ENCODE results near the gene TXNRD1.

The TXNRD1 gene

GRCh38 chr12:104303538-104304151 lies 88.1 kb downstream of the TXNRD1 start, which contains the start of gene EID3:
EID3 (plus strand) TSS chr12:104303739; CDS start chr12:104303935, 196 bp downstream.
- Histone ChIP-seq H3K36me3 (ENCODE audit: control insufficient read depth, insufficient read depth, low read length) (peaks cover 11% of the 10 kb centered on the region), H3K4me3 (ENCODE audit: insufficient read depth, low read depth, low read length) (no peak within 1 kb of the TSS), H3K4me1 (ENCODE audit: control insufficient read depth, insufficient read depth, low read length) (no peaks in the 10 kb centered on the region), H3K27ac (ENCODE audit: insufficient read depth, low read depth, low read length, poor library complexity, severe bottlenecking) (no peak within 1 kb of the TSS), H3K27me3 (ENCODE audit: control insufficient read depth, insufficient read depth, low read length, poor library complexity, severe bottlenecking) (no peaks in the 10 kb centered on the region), H3K9me3 (ENCODE audit: control insufficient read depth, low read length) (no peaks in the 10 kb centered on the region)
- WGBS, 2 experiments = 88 to 90% methylated on average over 63 of the region's 63 CpGs

DNA sequence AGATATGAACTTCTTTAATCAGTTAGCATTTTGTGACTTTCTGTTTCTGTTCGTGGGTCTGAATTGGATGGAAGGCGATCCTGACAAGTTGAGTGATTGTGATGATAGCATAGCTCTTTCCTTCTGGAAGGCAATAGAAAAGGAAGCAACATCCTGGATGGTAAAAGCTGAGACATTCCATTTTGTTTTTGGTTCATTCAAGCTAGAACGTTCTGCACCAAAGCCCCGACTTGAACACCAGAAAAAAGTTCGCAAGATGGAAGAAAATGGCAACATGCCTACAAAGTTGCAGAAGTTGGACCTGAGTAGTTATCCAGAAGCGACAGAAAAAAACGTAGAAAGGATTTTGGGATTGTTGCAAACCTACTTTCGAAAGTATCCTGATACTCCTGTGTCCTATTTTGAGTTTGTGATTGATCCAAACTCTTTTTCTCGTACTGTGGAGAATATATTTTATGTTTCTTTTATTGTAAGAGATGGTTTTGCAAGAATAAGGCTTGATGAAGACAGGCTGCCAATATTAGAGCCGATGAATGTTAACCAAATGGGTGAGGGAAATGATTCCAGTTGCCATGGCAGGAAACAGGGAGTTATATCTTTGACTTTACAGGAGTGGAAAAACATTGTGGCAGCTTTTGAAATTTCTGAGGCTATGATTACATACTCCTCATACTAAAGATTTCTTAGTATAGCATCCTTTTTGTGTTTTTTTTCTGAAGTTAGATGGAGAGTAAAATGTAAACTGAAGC lies 88.9 kb downstream of the TXNRD1 start:
- WGBS, 2 experiments = 95 to 96% methylated on average over 10 of the region's 10 CpGs
- Histone ChIP-seq H3K27ac (ENCODE audit: insufficient read depth, low read depth, low read length, poor library complexity, severe bottlenecking) (no peak overlapping the region), H3K4me1 (ENCODE audit: control insufficient read depth, insufficient read depth, low read length) (no peaks in the 10 kb centered on the region), H3K4me3 (ENCODE audit: insufficient read depth, low read depth, low read length) (no peak overlapping the region), H3K9me3 (ENCODE audit: control insufficient read depth, low read length) (no peaks in the 10 kb centered on the region), H3K27me3 (ENCODE audit: control insufficient read depth, insufficient read depth, low read length, poor library complexity, severe bottlenecking) (no peaks in the 10 kb centered on the region), H3K36me3 (ENCODE audit: control insufficient read depth, insufficient read depth, low read length) (peaks cover 11% of the 10 kb centered on the region)

- no peaks in the 10 kb centered on the region for H3K27me3 ChIP-seq (ENCODE audit: control insufficient read depth, insufficient read depth, low read length, poor library complexity, severe bottlenecking)
- no peak overlapping the region for H3K27ac ChIP-seq (ENCODE audit: insufficient read depth, low read depth, low read length, poor library complexity, severe bottlenecking)
- no peaks in the 10 kb centered on the region for H3K4me1 ChIP-seq (ENCODE audit: control insufficient read depth, insufficient read depth, low read length)
- peaks cover 11% of the 10 kb centered on the region for H3K36me3 ChIP-seq (ENCODE audit: control insufficient read depth, insufficient read depth, low read length)
- H3K9me3 ChIP-seq (ENCODE audit: control insufficient read depth, low read length) = no peaks in the 10 kb centered on the region
- no peak overlapping the region for H3K4me3 ChIP-seq (ENCODE audit: insufficient read depth, low read depth, low read length)
- WGBS, 2 experiments = 85 to 94% methylated on average over 2 of the region's 2 CpGs
Measured at GRCh38 chr12:104305349-104305748, 89.8 kb downstream of the TXNRD1 start.

DNA sequence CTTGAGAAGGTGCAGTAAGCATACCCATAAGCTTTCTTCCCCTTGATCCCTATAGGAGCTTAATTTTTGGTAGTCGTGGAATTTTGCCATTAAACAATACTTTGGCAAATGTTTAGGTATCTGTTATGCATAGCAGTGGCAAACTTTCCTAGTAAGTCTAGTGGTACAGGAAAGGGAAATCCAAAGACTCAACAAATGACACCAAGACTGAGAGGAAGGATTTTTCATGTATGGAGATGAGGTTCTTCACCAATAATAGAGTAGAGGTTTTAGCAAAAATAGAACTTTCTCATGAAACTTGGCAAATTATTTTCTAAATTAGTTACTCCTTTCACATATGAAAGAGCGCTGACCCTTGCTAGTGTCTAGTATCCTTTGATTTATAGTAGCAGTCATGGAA lies 90.8 kb downstream of the TXNRD1 start:
- no peaks in the 10 kb centered on the region for H3K27me3 ChIP-seq (ENCODE audit: control insufficient read depth, insufficient read depth, low read length, poor library complexity, severe bottlenecking)
- WGBS, 2 experiments = 94 to 100% methylated on average over 2 of the region's 2 CpGs
- no peaks in the 10 kb centered on the region for H3K4me1 ChIP-seq (ENCODE audit: control insufficient read depth, insufficient read depth, low read length)
- H3K36me3 ChIP-seq (ENCODE audit: control insufficient read depth, insufficient read depth, low read length) = peaks cover 13% of the 10 kb centered on the region
- no peaks in the 10 kb centered on the region for H3K9me3 ChIP-seq (ENCODE audit: control insufficient read depth, low read length)
- H3K4me3 ChIP-seq (ENCODE audit: insufficient read depth, low read depth, low read length) = no peak overlapping the region
- H3K27ac ChIP-seq (ENCODE audit: insufficient read depth, low read depth, low read length, poor library complexity, severe bottlenecking) = no peak overlapping the region

DNA sequence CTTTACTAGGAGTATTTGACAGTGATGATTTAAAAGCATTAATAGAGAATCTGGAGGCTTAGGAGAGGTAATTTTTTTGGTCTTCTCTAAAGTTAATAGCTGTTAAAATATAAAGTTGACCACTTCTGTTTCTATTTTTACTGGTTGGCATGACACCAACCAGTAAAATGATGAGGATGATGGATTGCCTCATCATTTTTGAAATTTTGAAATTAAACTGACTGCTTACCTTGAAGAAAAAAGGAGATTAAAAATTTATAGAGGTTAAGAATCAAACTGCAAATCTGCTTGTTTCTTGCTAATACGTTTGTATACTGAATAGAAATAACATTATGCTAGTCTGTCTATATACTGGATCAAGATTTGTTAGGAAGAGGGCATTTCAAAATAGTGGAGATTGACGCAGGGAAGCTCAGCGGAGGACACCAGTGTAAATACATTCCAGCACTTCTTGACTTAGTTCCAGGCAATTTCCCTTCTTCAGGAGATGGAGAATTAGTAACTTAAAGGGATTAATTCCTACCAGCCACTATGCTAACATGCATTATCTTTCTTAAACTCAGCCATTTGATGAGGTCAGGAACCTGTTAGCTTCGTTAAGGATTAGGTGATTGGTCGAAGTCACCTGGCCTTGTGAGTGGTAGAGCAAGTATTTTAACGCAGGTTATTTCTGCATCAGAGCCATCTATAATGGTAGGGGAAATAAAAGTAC lies 91.5 kb downstream of the TXNRD1 start:
- 92 to 93% methylated on average over 6 of the region's 6 CpGs for WGBS, 2 experiments
- H3K4me1 ChIP-seq (ENCODE audit: control insufficient read depth, insufficient read depth, low read length) = no peaks in the 10 kb centered on the region
- H3K4me3 ChIP-seq (ENCODE audit: insufficient read depth, low read depth, low read length) = no peak overlapping the region
- no peaks in the 10 kb centered on the region for H3K27me3 ChIP-seq (ENCODE audit: control insufficient read depth, insufficient read depth, low read length, poor library complexity, severe bottlenecking)
- peaks cover 19% of the 10 kb centered on the region for H3K36me3 ChIP-seq (ENCODE audit: control insufficient read depth, insufficient read depth, low read length)
- no peak overlapping the region for H3K27ac ChIP-seq (ENCODE audit: insufficient read depth, low read depth, low read length, poor library complexity, severe bottlenecking)
- no peaks in the 10 kb centered on the region for H3K9me3 ChIP-seq (ENCODE audit: control insufficient read depth, low read length)

- H3K27ac ChIP-seq (ENCODE audit: insufficient read depth, low read depth, low read length, poor library complexity, severe bottlenecking) = no peak overlapping the region
- no peaks in the 10 kb centered on the region for H3K27me3 ChIP-seq (ENCODE audit: control insufficient read depth, insufficient read depth, low read length, poor library complexity, severe bottlenecking)
- no peaks in the 10 kb centered on the region for H3K9me3 ChIP-seq (ENCODE audit: control insufficient read depth, low read length)
- H3K4me1 ChIP-seq (ENCODE audit: control insufficient read depth, insufficient read depth, low read length) = no peaks in the 10 kb centered on the region
- H3K36me3 ChIP-seq (ENCODE audit: control insufficient read depth, insufficient read depth, low read length) = peaks cover 24% of the 10 kb centered on the region
- no peak overlapping the region for H3K4me3 ChIP-seq (ENCODE audit: insufficient read depth, low read depth, low read length)
Measured at GRCh38 chr12:104307655-104308000, 92.0 kb downstream of the TXNRD1 start.

DNA sequence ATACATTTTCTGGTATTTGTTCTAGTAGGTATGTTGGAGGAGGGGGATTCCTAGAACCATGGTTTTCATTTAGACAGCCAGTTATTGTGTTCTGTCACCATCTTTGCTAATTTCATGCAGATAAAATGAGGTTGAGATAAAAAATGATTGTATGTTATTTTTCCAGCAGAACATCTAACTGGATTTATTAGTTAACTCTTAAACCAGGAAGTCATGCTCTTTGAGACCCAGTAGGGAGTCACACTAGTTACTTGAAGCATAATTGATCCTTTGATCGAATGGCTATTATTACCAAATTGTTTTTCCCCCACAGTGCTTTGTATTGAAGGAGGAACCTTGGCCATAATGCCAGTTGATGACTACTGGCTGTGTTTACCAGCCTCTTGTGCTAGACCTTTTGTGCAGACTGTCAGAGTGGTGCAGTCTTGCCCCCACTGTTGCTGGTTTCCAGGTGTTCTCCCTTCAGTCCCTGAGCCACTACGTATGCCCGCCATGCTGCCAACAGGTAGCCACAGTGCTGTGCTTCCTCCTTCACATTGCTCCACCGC lies 93.9 kb downstream of the TXNRD1 start:
- H3K9me3 ChIP-seq (ENCODE audit: control insufficient read depth, low read length) = no peaks in the 10 kb centered on the region
- H3K27ac ChIP-seq (ENCODE audit: insufficient read depth, low read depth, low read length, poor library complexity, severe bottlenecking) = no peak overlapping the region
- H3K36me3 ChIP-seq (ENCODE audit: control insufficient read depth, insufficient read depth, low read length) = peaks cover 33% of the 10 kb centered on the region
- no peaks in the 10 kb centered on the region for H3K27me3 ChIP-seq (ENCODE audit: control insufficient read depth, insufficient read depth, low read length, poor library complexity, severe bottlenecking)
- H3K4me1 ChIP-seq (ENCODE audit: control insufficient read depth, insufficient read depth, low read length) = no peaks in the 10 kb centered on the region
- 94 to 97% methylated on average over 4 of the region's 4 CpGs for WGBS, 2 experiments
- H3K4me3 ChIP-seq (ENCODE audit: insufficient read depth, low read depth, low read length) = no peak overlapping the region

GRCh38 chr12:104310751-104311633 lies 95.4 kb downstream of the TXNRD1 start:
- H3K36me3 ChIP-seq (ENCODE audit: control insufficient read depth, insufficient read depth, low read length) = peaks cover 45% of the 10 kb centered on the region
- no peak overlapping the region for H3K4me3 ChIP-seq (ENCODE audit: insufficient read depth, low read depth, low read length)
- WGBS, 2 experiments = 91 to 93% methylated on average over 4 to 5 of the region's 5 CpGs
- no peaks in the 10 kb centered on the region for H3K27me3 ChIP-seq (ENCODE audit: control insufficient read depth, insufficient read depth, low read length, poor library complexity, severe bottlenecking)
- H3K4me1 ChIP-seq (ENCODE audit: control insufficient read depth, insufficient read depth, low read length) = no peaks in the 10 kb centered on the region
- H3K9me3 ChIP-seq (ENCODE audit: control insufficient read depth, low read length) = no peaks in the 10 kb centered on the region
- no peak overlapping the region for H3K27ac ChIP-seq (ENCODE audit: insufficient read depth, low read depth, low read length, poor library complexity, severe bottlenecking)

DNA sequence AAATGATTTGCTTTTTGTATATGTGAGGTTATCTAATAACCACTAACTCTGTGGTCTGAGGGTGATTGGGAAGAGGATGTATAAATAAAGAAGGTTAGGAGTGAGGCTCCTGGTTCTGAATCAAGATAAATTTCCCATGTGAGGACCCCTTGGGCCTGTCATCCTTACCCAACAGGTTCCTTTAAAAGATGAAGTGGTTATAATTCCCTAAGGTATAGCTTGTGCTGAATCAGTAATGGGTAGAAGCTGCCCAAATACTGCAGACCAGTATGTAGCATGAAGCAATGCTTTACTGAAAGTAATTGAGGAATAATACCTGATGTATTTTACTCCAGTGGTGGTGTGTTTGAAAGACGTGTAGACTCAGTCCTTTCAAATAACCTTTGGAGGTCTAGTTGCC lies 96.6 kb downstream of the TXNRD1 start:
- 100% methylated on average over 1 of the region's 1 CpG for WGBS, 2 experiments
- Histone ChIP-seq H3K9me3 (ENCODE audit: control insufficient read depth, low read length) (no peaks in the 10 kb centered on the region), H3K4me1 (ENCODE audit: control insufficient read depth, insufficient read depth, low read length) (no peaks in the 10 kb centered on the region), H3K27me3 (ENCODE audit: control insufficient read depth, insufficient read depth, low read length, poor library complexity, severe bottlenecking) (no peaks in the 10 kb centered on the region), H3K36me3 (ENCODE audit: control insufficient read depth, insufficient read depth, low read length) (peaks cover 49% of the 10 kb centered on the region), H3K27ac (ENCODE audit: insufficient read depth, low read depth, low read length, poor library complexity, severe bottlenecking) (no peak overlapping the region), H3K4me3 (ENCODE audit: insufficient read depth, low read depth, low read length) (no peak overlapping the region)
